K562 (cell line): ENCODE data around the gene ELMO1. TPM values are rescaled to one million over a fixed set of nuclear protein-coding genes. Genes with fewer than 3 reads are reported as not detected.

Experiments used
- ATAC-seq: fragments of 200-7000 bp; cut with Tn5 transposase; 3 replicates; pipeline ENCODE4 v1.9.1; 2020; ENCODE audit warnings: moderate library complexity
- BruUV-seq: library from RNA; stranded (reverse); fragments of 400-500 nt; replicated peaks from 2 replicates; lab custom pipeline; 2021; lab: Mats Ljungman, UMichigan
- CTCF ChIA-PET: fragments of 300-600 bp; formaldehyde crosslinking; extraction: SDS; loops from one replicate; lab custom pipeline; 2021; ENCODE audit warnings: low intra/inter-chr PET ratio; lab: Yijun Ruan, JAX
- POLR2A ChIA-PET: fragments of 300-600, 350-650 bp; sonication (Branson Sonifier 250); formaldehyde crosslinking; extraction: SDS; loops from one replicate; lab custom pipeline; 2021; ENCODE audit warnings: antibody characterized with exemption, inconsistent platforms; lab: Yijun Ruan, JAX
- DNase-seq, 4 experiments: peaks; one replicate each; pipeline versions ENCODE4 v3.0.0 to v3.0.0-alpha.2; 2011 to 2018; ENCODE audit warnings: low spot score in 3 of 4, mixed read lengths in 3 of 4; ENCODE audit errors: extremely low read depth in 1 of 4
- FAIRE-seq: peaks from 2 replicates; lab custom pipeline; 2011; peaks lifted over from hg19 to GRCh38; lab: Jason Lieb, UNC
- H2AFZ ChIP-seq: 2 replicates; pipeline ENCODE4 v1.6.0; 2011; ENCODE audit warnings: low read depth, low read length, control low read depth, inconsistent platforms
- H3K27ac ChIP-seq: fragments of 200-600 bp; 3 replicates; pipeline ENCODE4 v1.8.0; 2011; ENCODE audit warnings: low read depth, mild to moderate bottlenecking, control low read depth, inconsistent platforms, low read length, moderate library complexity, mixed read lengths; ENCODE audit errors: extremely low read depth
- H3K27me3 ChIP-seq, 2 experiments: fragments of 300-600 bp in 1 of 2; 2 replicates in 1 of 2; 3 replicates in 1 of 2; pipeline versions ENCODE4 v1.6.0 to v1.8.0; 2011; ENCODE audit warnings: inconsistent platforms in 2 of 2, low read length in 2 of 2, mild to moderate bottlenecking in 1 of 2, mixed read lengths in 1 of 2, moderate library complexity in 1 of 2; ENCODE audit not compliant: control insufficient read depth in 2 of 2, insufficient read depth in 2 of 2
- H3K36me3 ChIP-seq: fragments of 300-600 bp; 3 replicates; pipeline ENCODE4 v1.8.0; 2011; ENCODE audit warnings: mild to moderate bottlenecking, low read length, inconsistent platforms; ENCODE audit not compliant: control insufficient read depth, insufficient read depth
- H3K4me1 ChIP-seq, 2 experiments: fragments of 200-600 bp in 1 of 2; replicated peaks in 1 of 2; 2 replicates in 1 of 2; 3 replicates in 1 of 2; pipeline versions ENCODE4 v1.5.1 to v1.8.0; 2011; ENCODE audit warnings: inconsistent platforms in 2 of 2, low read length in 2 of 2, mild to moderate bottlenecking in 1 of 2, mixed read lengths in 1 of 2, moderate library complexity in 1 of 2; ENCODE audit not compliant: control insufficient read depth in 2 of 2, insufficient read depth in 2 of 2
- H3K4me2 ChIP-seq: 2 replicates; pipeline ENCODE4 v1.6.1; 2011; ENCODE audit warnings: low read length, control low read depth, inconsistent platforms, mixed read lengths; ENCODE audit not compliant: insufficient read depth
- H3K4me3 ChIP-seq: fragments of 200-600 bp; sonication (generic), shearing (Covaris generic); 2 replicates; pipeline ENCODE4 v1.5.1; 2016; ENCODE audit warnings: control low read depth, inconsistent platforms
- H3K79me2 ChIP-seq: fragments of 200-600 bp; 3 replicates; pipeline ENCODE4 v1.8.0; 2011; ENCODE audit warnings: low read length, inconsistent platforms; ENCODE audit not compliant: control insufficient read depth, insufficient read depth
- H3K9ac ChIP-seq, 2 experiments: 2 replicates each; pipeline versions ENCODE4 v1.6.0 to v1.6.1; 2011; ENCODE audit warnings: low read depth in 2 of 2, low read length in 2 of 2, control low read depth in 1 of 2, inconsistent platforms in 1 of 2, mild to moderate bottlenecking in 1 of 2, mixed read lengths in 1 of 2; ENCODE audit not compliant: insufficient read depth in 1 of 2
- H3K9me1 ChIP-seq: one replicate; pipeline ENCODE4 v1.6.0; 2011; ENCODE audit warnings: inconsistent platforms, mild to moderate bottlenecking, low read length, moderate library complexity; ENCODE audit not compliant: control insufficient read depth, insufficient read depth
- H3K9me3 ChIP-seq: replicated peaks from 2 replicates; pipeline ENCODE4 v1.5.1; 2011; ENCODE audit warnings: low read depth, low read length, inconsistent platforms; ENCODE audit not compliant: control insufficient read depth, insufficient read depth
- H4K20me1 ChIP-seq: replicated peaks from 2 replicates; pipeline ENCODE4 v1.6.1; 2011; ENCODE audit warnings: low read length, inconsistent platforms, mixed read lengths; ENCODE audit not compliant: control insufficient read depth, insufficient read depth
- ADNP ChIP-seq: fragments of 200-800 bp; sonication (Bioruptor generic); IDR thresholded peaks from 2 replicates; pipeline ENCODE4 v1.6.1; 2016; ENCODE audit warnings: missing genetic modification characterization, missing compliant biosample characterization
- ATF1 ChIP-seq, 2 experiments: fragments of 450-650 bp in 1 of 2; IDR thresholded peaks; 2 replicates each; pipeline ENCODE4 v1.6.1; 2016; ENCODE audit warnings: missing compliant biosample characterization in 1 of 2, missing genetic modification characterization in 1 of 2
- EHMT2 ChIP-seq: fragments of 450-650 bp; IDR thresholded peaks from 2 replicates; pipeline ENCODE4 v1.6.1; 2018; ENCODE audit warnings: antibody characterized with exemption
- ESRRB ChIP-seq: fragments of 250-450 bp; sonication (Bioruptor Pico); IDR thresholded peaks from 2 replicates; pipeline ENCODE4 v1.5.0; 2020; ENCODE audit warnings: mild to moderate bottlenecking, moderate library complexity, borderline replicate concordance
- ETV1 ChIP-seq: fragments of 450-650 bp; conservative IDR thresholded peaks from 2 replicates; pipeline ENCODE4 v1.6.1; 2016; ENCODE audit warnings: missing genetic modification characterization, control low read depth, low read depth, missing compliant biosample characterization
- GABPA ChIP-seq: fragments of 200-800 bp; sonication (Bioruptor generic); conservative IDR thresholded peaks from 2 replicates; pipeline ENCODE4 v1.6.1; 2016; ENCODE audit warnings: low read depth, missing genetic modification characterization, missing compliant biosample characterization
- HNRNPUL1 ChIP-seq: fragments of 200-400 bp; formaldehyde crosslinking; IDR thresholded peaks from 2 replicates; pipeline ENCODE4 v1.6.1; 2017; ENCODE audit warnings: low read length
- MEF2A ChIP-seq: IDR thresholded peaks from 2 replicates; pipeline ENCODE4 v1.6.1; 2011; ENCODE audit warnings: low read depth, mild to moderate bottlenecking, low read length, moderate library complexity; ENCODE audit not compliant: control insufficient read depth
- NEUROD1 ChIP-seq: fragments of 150-350 bp; IDR thresholded peaks from 2 replicates; pipeline ENCODE4 v1.6.1; 2014; ENCODE audit warnings: borderline replicate concordance, low read length, low read depth; ENCODE audit not compliant: partially characterized antibody
- RAD51 ChIP-seq: fragments of 450-650 bp; IDR thresholded peaks from 2 replicates; pipeline ENCODE4 v1.7.1; 2016; ENCODE audit warnings: low read depth, mild to moderate bottlenecking, borderline replicate concordance
- RB1 ChIP-seq: fragments of 450-650 bp; IDR thresholded peaks from 2 replicates; pipeline ENCODE4 v1.6.1; 2017; ENCODE audit warnings: low read depth, mild to moderate bottlenecking
- RBM39 ChIP-seq: fragments of 200-400 bp; formaldehyde crosslinking; optimal IDR thresholded peaks from 2 replicates; pipeline ENCODE3; 2018; ENCODE audit warnings: low read depth, low read length
- TAF7 ChIP-seq: fragments of 450-650 bp; IDR thresholded peaks from 2 replicates; pipeline ENCODE4 v1.6.1; 2016; ENCODE audit warnings: missing genetic modification characterization, missing compliant biosample characterization
- ZBTB1 ChIP-seq: sonication (generic); formaldehyde crosslinking; IDR thresholded peaks from 2 replicates; pipeline ENCODE4 v1.8.1; 2023; ENCODE audit warnings: missing genetic modification reagents, low read depth, mild to moderate bottlenecking, borderline replicate concordance
- ZNF253 ChIP-seq: fragments of 250-450 bp; sonication (Bioruptor Pico); conservative IDR thresholded peaks from 2 replicates; pipeline ENCODE4 v1.6.1; 2021; ENCODE audit warnings: mild to moderate bottlenecking
- ZNF551 ChIP-seq: fragments of 250-450 bp; sonication (Bioruptor Pico); IDR thresholded peaks from 2 replicates; pipeline ENCODE4 v1.5.0; 2021; ENCODE audit warnings: mild to moderate bottlenecking, moderate library complexity
- ZNF764 ChIP-seq: fragments of 250-450 bp; sonication (Bioruptor Pico); IDR thresholded peaks from 2 replicates; pipeline ENCODE4 v1.4.0; 2020; ENCODE audit warnings: low read depth, mild to moderate bottlenecking, moderate library complexity
- WGBS: fragments of 100-300 bp; shearing (Covaris generic); methylation state at CpG from one replicate; pipeline ENCODE4 v1.1.6; 2016; ENCODE audit warnings: low coverage, mixed read lengths; ENCODE audit not compliant: insufficient coverage; ENCODE audit errors: missing lambda C conversion rate; 5-methylcytosine and 5-hydroxymethylcytosine counted together
- in situ Hi-C: fragments of 300-500 bp; cut with MboI; formaldehyde crosslinking; loops from 4 replicates; pipeline ENCODE4 v1.15.0; 2018; ENCODE audit warnings: inconsistent platforms, mixed read lengths
- intact Hi-C: fragments of 100-400 bp; cut with micrococcal nuclease; formaldehyde crosslinking; loops from 2 replicates; pipeline ENCODE4 v1.14.2; 2022
- polyA plus RNA-seq, 8 experiments: library from polyadenylated mRNA; depleted of rRNA in 4 of 8; stranded (reverse) in 5 of 8; unstranded in 3 of 8; fragments of >200 nt; fragmentation: Nextera tagmentation in 2 of 8; fragmentation: Illumina TruSeq in 1 of 8; extraction: Ambion mirVana in 2 of 8; extraction: Trizol in 1 of 8; gene quantifications; 2 replicates each; pipeline versions ENCODE4 v1.2.1 to v1.2.3, GENCODE V29; 2011 to 2014; ENCODE audit warnings: inconsistent platforms in 1 of 8, missing spikeins in 1 of 8
- total RNA-seq, 7 experiments: library from RNA; depleted of rRNA in 6 of 7; stranded (reverse); fragments of >200 nt in 6 of 7; fragmentation: Illumina TruSeq in 2 of 7; extraction: Trizol in 2 of 7; gene quantifications; 2 replicates each; pipeline versions ENCODE4 v1.2.1 to v1.2.3, GENCODE V29; 2011 to 2021; ENCODE audit warnings: low replicate concordance in 1 of 7
- TF ChIP-seq, protein P1 (sequence below): sonication (generic); formaldehyde crosslinking; IDR thresholded peaks from 2 replicates; pipeline ENCODE4 v1.8.0; 2023; ENCODE audit warnings: mild to moderate bottlenecking, missing genetic modification reagents
- TF ChIP-seq, protein P2 (sequence below): fragments of 450-650 bp; IDR thresholded peaks from one replicate; pipeline ENCODE4 v1.6.1; 2018; ENCODE audit warnings: mild to moderate bottlenecking, moderate library complexity; ENCODE audit not compliant: partially characterized antibody

Gene ELMO1
- total and polyA plus RNA-seq, 9 of the 15 experiments (the other 6 are each of a cell fraction or from before 2014, with no cell fraction given) = 0.36 to 7.2 (median 3.6) TPM

DNA sequence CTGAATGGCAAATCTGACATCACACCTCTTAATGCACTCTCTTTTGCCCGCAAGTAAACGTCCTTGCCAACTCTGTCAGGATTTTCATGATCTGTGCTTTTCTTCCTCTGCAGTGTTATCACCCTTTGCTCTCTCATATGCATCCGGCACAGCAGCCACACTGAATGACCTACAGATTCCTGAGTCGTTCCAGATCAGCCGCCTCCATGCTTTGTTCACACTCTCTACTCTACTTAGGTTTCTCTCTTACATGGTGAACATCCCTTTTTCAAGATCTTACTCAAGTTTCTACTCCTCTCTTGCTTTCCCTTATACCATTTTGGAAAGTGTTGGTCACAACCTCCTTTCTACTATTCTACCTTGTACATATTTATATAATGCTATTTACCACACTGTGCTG lies 596.6 kb downstream of the ELMO1 start (continued):
- TF ChIP-seq, protein P1, sequence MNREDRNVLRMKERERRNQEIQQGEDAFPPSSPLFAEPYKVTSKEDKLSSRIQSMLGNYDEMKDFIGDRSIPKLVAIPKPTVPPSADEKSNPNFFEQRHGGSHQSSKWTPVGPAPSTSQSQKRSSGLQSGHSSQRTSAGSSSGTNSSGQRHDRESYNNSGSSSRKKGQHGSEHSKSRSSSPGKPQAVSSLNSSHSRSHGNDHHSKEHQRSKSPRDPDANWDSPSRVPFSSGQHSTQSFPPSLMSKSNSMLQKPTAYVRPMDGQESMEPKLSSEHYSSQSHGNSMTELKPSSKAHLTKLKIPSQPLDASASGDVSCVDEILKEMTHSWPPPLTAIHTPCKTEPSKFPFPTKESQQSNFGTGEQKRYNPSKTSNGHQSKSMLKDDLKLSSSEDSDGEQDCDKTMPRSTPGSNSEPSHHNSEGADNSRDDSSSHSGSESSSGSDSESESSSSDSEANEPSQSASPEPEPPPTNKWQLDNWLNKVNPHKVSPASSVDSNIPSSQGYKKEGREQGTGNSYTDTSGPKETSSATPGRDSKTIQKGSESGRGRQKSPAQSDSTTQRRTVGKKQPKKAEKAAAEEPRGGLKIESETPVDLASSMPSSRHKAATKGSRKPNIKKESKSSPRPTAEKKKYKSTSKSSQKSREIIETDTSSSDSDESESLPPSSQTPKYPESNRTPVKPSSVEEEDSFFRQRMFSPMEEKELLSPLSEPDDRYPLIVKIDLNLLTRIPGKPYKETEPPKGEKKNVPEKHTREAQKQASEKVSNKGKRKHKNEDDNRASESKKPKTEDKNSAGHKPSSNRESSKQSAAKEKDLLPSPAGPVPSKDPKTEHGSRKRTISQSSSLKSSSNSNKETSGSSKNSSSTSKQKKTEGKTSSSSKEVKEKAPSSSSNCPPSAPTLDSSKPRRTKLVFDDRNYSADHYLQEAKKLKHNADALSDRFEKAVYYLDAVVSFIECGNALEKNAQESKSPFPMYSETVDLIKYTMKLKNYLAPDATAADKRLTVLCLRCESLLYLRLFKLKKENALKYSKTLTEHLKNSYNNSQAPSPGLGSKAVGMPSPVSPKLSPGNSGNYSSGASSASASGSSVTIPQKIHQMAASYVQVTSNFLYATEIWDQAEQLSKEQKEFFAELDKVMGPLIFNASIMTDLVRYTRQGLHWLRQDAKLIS (CRISPR knock-in tag) = no peak
- TF ChIP-seq ZBTB1 (CRISPR knock-in tag) (no peak), ZNF551 (CRISPR knock-in tag) (no peak), ETV1 (tag) (no peak), HNRNPUL1 (no peak), TAF7 (tag) (no peak)

DNA sequence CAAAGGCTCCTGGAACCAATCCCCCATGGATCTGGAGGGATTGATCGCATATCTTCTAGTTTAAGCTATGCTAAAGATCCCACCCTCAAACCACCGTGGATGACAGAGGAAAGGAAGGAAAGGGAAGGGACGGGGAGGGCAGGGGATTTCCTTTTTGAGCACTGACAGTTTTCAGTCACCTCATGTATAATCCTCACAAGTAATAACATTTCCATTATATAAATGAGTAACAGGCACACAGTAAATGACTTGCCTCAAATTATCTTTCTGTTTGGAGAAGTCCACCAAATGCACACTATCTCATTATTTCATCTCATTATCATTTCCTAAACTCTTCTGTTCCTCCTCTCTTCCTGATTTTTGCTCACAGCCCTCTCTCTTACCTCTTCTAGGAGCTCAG lies 597.3 kb downstream of the ELMO1 start:
- 0% methylated on average over 3 of the region's 3 CpGs for WGBS
- ChIA-PET POLR2A (interaction anchor here (1.0 kb wide), 1 partner anchor 10 kb away, joined by 3 read pairs; no protein-coding TSS in a partner anchor), CTCF (no interaction called here)
- BruUV-seq = no TSS peak
- Histone ChIP-seq H3K4me2 (no peak overlapping the region), H4K20me1 (no peaks in the 10 kb centered on the region), H3K4me1 (no peaks in the 10 kb centered on the region), H3K79me2 (no peaks in the 10 kb centered on the region), H3K9ac (no peak overlapping the region), H3K9me1 (no peaks in the 10 kb centered on the region), H3K9me3 (no peaks in the 10 kb centered on the region), H3K27me3 (no peaks in the 10 kb centered on the region), H3K27ac (no peak overlapping the region), H3K4me3 (no peak overlapping the region), H2AFZ (no peak overlapping the region), H3K36me3 (no peaks in the 10 kb centered on the region)
- FAIRE-seq = no peak
- in situ Hi-C loops = no loop called here
- ATAC-seq = no peak
- DNase-seq = no peak
- intact Hi-C loops = no loop called here
- TF ChIP-seq ZNF253 (no peak), GABPA (tag) (no peak), RAD51 (no peak), ADNP (tag) (no peak), NEUROD1 (no peak), ESRRB (no peak), RBM39 (no peak), RB1 (no peak), ATF1 (CRISPR knock-in tag; IDR thresholded peaks at IDR 0.05) (no peak), ATF1 (tag; IDR thresholded peaks at IDR 0.05) (no peak), ZNF764 (CRISPR knock-in tag) (no peak), EHMT2 (no peak), MEF2A (no peak)
- TF ChIP-seq, protein P2, sequence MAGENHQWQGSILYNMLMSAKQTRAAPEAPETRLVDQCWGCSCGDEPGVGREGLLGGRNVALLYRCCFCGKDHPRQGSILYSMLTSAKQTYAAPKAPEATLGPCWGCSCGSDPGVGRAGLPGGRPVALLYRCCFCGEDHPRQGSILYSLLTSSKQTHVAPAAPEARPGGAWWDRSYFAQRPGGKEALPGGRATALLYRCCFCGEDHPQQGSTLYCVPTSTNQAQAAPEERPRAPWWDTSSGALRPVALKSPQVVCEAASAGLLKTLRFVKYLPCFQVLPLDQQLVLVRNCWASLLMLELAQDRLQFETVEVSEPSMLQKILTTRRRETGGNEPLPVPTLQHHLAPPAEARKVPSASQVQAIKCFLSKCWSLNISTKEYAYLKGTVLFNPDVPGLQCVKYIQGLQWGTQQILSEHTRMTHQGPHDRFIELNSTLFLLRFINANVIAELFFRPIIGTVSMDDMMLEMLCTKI = no peak
